GM19035 (cell line): ENCODE data around the gene FGF19.

ENCODE experiments used
- ATAC-seq: cut with Tn5 transposase; IDR thresholded peaks from one replicate; pipeline ENCODE4 v1.9.1; 2021; ENCODE audit not compliant: unreplicated experiment

FGF19 gene

GRCh38 chr11:69718912-69719311 lies 15.1 kb upstream of the FGF19 start:
- ATAC-seq, result no peak

GRCh38 chr11:69718147-69718546 lies 14.3 kb upstream of the FGF19 start:
- ATAC-seq, result no peak

GRCh38 chr11:69716891-69717747 lies 13.3 kb upstream of the FGF19 start:
- no peak for ATAC-seq

DNA sequence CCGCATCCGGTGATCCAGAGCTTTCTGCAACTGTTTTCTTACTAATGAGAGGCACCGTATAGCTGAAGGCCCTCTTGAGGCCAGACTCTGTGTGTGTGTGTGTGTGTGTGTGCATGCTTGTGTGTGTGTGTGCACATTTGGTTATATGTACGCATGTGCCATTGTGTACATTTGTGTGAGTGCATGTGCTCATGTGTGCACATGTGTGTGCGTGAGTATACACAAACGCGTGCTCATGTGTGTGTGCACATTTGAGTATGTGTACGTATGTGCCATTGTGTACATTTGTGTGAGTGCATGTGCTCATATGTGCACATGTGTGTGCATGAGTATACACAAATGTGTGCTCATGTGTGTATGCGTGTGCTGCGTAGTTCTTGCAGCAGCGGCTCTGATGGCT lies 12.3 kb upstream of the FGF19 start:
- no peak for ATAC-seq

DNA sequence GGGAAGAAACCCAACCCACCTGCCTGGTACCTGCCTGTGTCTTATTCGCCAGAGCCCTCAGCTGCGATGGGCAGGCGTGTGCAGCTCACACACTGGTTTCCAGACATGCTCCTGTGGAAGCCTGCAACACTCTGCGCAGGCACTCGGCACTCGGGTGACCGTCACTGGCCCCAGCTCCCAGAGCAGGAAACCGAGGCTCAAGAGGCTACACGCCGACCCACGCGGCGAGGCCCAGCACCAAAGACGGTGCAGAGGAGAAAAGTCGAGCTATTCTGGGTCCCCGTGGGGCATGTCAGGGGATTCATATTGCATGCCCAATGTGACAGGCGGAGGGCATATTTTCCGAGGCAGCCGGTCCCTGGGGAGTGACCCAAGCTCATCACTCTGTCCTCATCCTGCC lies 11.6 kb upstream of the FGF19 start:
- no peak for ATAC-seq

- no peak for ATAC-seq
These were observed 8.3 kb upstream of the FGF19 start for GRCh38 chr11:69711822-69712801.

GRCh38 chr11:69708736-69709401 lies 5.0 kb upstream of the FGF19 start:
- ATAC-seq, result no peak

GRCh38 chr11:69707176-69707575 lies 3.4 kb upstream of the FGF19 start:
- no peak for ATAC-seq

DNA sequence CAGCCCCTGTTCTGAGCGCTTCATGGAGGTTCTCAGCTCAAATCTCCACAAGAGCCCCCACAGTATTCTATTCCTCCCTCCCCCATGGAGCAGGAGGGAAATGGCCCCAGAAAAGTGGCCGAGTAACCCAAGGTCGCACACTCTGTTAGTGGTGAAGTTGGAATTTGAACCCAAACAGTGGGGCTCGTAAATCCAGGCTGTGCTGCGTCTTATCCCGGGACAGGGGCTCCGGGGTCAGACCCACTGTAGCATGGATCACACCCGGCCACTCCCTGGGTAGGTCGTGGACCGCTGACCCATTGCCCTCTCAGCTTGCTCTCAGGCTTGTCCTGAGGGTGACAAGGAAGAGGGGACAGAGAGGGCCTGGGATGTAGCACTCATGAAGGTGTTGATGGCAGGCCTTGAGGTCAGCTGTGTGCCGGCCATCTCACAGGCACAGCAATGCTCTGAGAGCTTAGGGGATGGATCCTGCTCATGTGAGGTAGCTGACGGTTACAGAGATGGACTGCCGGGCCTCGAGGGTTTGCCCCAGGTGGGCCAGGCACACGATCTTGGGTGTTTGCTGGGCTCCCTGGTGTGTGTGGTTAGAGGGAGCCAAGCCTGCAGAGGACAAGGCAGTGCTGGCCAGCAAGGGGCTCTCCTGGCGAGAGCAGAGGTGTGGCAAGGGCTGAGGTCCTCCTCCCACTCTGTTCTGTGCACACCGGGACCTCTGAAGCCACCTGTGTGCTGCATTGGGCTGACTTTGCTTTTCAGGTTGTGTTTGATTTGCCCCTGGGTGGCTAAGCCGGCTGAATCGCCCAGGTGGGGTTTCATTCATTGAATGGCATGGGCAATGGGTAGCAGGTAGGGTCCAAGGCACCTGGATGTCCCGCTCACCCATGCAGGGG lies 2.3 kb upstream of the FGF19 start:
- no peak for ATAC-seq

DNA sequence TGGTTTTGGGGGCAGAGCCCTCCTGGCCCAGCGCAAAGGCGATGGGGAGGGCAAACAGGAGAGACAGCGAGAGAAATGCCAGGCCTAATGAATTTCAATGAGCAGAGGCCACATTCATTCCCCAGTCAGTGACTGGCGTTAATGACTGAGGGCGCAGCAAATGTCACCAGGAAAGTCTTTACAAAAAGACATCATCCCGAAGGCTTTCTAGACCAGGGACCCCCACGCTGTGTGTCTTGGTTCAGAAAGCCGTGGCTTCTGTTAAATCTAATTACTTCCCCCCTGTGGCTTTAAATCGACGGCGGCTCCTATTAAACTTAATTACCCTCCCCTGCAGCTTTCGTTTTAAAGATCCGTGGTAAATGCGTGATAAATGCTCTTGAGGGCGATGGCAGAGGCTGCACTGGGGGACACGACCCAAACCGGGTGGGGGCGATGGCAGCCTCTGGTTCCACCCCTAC lies 1.6 kb upstream of the FGF19 start:
- no peak for ATAC-seq

GRCh38 chr11:69704508-69705253 lies 859 bp upstream of the FGF19 start:
- no peak for ATAC-seq

GRCh38 chr11:69703453-69703767 lies 412 bp downstream of the FGF19 start:
- ATAC-seq, result no peak

DNA sequence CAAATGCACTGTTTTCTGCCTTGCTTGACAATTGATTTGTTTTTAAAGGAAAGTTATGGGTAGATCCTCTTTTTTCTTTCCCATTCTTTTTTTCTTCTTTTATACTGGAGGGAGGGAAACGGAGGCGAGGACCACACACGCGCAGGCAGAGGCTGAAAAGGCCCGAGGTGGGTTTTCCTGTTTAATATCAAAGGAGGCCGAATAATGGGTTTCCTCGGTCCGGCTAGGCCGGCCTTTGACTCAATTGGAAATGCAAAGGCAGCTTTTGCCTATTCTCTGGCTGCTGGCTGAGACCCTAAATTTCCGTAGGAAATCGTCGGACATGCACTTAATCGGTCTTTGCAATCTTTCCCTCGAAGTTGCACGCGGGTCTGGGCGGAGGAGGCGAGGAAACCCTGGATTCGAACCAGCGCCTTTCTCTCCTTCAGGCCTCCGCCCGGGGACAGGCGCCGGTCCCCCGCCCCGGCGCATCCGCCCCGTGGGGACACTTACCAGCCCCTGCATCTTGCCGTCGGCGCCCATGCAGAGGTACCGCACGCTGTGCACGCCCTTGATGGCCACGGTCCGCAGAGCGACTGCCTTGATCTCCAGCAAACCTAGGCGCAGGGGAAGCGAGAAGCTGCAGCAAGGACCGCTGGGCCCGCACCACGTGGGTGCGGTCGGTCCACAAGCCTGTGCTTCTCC lies 911 bp downstream of the FGF19 start:
- ATAC-seq, result no peak

GRCh38 chr11:69702239-69702691 lies 1.6 kb downstream of the FGF19 start:
- no peak for ATAC-seq

- no peak for ATAC-seq
These were observed 3.3 kb downstream of the FGF19 start for GRCh38 chr11:69700278-69701140.

GRCh38 chr11:69699213-69699612 lies 4.6 kb downstream of the FGF19 start:
- no peak for ATAC-seq

- ATAC-seq, result no peak
These were observed 5.5 kb downstream of the FGF19 start for GRCh38 chr11:69698362-69698761.

- no peak for ATAC-seq
These were observed 6.0 kb downstream of the FGF19 start for GRCh38 chr11:69697861-69698260.
